A549 (cell line): ENCODE measurements around the gene TMEM30B.

Experiments used
- CTCF ChIP-seq: fragments of >200 bp; sonication (Bioruptor Twin); formaldehyde crosslinking; IDR thresholded peaks from 3 replicates; pipeline ENCODE4 v1.5.1; 2016
- EHF ChIP-seq: fragments of 250-450 bp; sonication (Bioruptor Pico); IDR thresholded peaks from 2 replicates; pipeline ENCODE4 v1.5.0; 2020; ENCODE audit warnings: mild to moderate bottlenecking
- HDAC2 ChIP-seq: fragments of 200-600 bp; sonication (generic); IDR thresholded peaks from 2 replicates; pipeline ENCODE4 v1.6.1; 2016
- MAZ ChIP-seq: fragments of 150-350 bp; IDR thresholded peaks from 2 replicates; pipeline ENCODE4 v1.6.1; 2014; ENCODE audit warnings: antibody characterized with exemption, low read depth, low read length, borderline replicate concordance

GRCh38 chr14:61290701-61291100 lies 9.6 kb upstream of the TMEM30B start:
- no peak for TF ChIP-seq EHF (CRISPR knock-in tag)
- TF ChIP-seq HDAC2, result no peak
- TF ChIP-seq MAZ, result no peak
- TF ChIP-seq CTCF, result no peak
